ENCODE results near the gene FXYD4.

FXYD4 gene

DNA sequence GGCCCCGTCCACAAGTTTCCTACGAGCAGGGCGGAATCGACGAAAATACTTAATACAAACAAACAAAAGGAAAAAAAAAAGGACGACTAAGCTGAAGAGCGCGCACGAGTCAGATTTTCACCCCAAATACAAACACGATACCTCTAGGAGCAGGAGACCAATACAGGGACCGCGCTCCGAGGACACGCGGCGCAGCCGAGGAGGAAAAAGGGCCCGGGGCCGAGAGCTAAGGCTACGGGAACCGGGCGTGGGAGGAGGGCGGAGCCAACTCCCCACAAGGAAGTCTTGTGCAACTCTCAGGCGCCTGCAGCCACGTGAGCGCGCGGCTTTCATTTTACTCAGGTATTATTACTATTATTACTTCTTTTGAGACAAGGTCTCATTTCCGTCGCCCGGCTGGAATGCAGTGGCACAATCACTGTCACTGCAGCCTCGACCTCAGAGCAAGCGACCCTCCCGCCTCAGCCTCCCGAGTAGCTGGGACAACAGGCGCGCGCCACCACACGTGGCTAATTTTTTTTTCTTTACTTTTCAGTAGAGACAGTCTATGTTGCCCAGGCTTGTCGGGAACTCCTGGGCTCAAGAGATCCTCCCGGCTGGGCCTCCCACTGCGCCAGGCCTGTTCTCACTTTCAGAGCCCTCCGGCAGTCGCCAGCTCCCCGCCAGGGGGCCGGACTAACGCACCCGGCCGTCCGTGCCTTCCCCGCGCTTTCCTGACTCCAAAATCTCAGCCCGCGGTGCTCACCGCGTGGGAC lies 36.3 kb downstream of the FXYD4 start:
- H3K4me3 ChIP-seq (ENCODE audit: control insufficient read depth, low read depth, low read length), result peak overlapping the region; percentile 85
- peak; percentile 90 for DNase-seq (ENCODE audit: low read depth)
- TF ChIP-seq, protein P1, sequence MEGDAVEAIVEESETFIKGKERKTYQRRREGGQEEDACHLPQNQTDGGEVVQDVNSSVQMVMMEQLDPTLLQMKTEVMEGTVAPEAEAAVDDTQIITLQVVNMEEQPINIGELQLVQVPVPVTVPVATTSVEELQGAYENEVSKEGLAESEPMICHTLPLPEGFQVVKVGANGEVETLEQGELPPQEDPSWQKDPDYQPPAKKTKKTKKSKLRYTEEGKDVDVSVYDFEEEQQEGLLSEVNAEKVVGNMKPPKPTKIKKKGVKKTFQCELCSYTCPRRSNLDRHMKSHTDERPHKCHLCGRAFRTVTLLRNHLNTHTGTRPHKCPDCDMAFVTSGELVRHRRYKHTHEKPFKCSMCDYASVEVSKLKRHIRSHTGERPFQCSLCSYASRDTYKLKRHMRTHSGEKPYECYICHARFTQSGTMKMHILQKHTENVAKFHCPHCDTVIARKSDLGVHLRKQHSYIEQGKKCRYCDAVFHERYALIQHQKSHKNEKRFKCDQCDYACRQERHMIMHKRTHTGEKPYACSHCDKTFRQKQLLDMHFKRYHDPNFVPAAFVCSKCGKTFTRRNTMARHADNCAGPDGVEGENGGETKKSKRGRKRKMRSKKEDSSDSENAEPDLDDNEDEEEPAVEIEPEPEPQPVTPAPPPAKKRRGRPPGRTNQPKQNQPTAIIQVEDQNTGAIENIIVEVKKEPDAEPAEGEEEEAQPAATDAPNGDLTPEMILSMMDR (conservative IDR thresholded peaks at IDR 0.05; ENCODE audit: control insufficient read depth, insufficient read depth, low read depth, low read length), result peak; percentile 40

DNA sequence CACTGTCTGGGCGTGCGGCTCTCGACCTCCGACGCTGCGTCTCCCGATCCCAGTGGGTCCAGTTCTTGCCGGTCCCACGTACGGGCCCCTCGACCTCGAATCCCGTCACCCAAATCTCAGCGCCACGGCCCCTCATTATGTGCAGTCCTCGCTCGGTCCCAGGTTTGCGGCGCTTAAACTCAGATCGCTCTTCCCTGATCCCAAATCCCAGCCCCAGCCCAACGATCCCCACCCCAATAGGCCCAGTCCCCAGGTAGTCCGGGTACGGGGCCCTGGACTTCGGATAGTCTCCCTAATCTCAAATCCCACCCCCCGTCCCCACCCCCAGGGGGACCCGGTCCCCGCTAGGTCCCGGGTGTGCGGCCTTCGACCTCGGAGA lies 36.9 kb downstream of the FXYD4 start:
- H3K4me3 ChIP-seq (ENCODE audit: control insufficient read depth, low read depth, low read length), result peak overlapping the region; percentile 85
- TF ChIP-seq, protein P1 (conservative IDR thresholded peaks at IDR 0.05; ENCODE audit: control insufficient read depth, insufficient read depth, low read depth, low read length), result no peak
- no peak for DNase-seq (ENCODE audit: low read depth)

DNA sequence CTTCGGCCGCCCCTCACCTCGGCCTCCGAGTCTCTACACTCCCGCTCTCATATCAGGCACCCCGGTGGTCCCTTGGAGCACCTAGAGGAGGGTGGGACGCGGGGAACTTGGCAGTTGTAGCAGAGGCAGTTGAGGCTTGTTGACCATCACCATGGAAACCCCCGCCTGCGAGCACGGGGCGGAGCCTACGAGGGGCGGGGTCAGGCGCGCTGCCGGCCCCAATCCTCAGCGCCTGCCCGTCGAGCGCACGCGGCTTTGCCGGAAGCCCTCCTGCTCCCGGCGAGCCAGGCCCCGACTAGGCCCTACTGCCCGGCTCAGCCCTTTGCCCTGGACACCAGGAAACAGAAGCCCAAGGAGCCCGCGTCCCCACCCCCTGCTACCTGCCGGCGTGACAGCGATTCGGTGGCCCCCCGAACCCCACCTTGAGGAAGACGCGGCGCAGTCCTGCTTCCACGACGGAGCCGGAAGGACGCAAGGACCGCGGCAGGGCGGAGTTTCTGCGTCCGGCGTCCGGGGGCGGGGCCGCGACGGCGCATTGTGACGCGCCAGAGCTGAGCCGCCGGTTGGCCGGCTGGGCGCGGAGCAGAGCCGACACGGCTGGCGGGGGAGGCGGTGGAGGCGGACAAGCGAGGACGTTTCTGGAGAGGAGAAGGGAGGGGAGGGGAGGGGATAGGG lies 37.4 kb downstream of the FXYD4 start, which contains the start of gene HNRNPF:
Gene HNRNPF (minus strand): TSS at position 477 of the 675 bp plus-strand sequence. CDS start 21,302 bp downstream, outside the sequence.
- peak within 1 kb of the TSS; percentile 85 for H3K4me3 ChIP-seq (ENCODE audit: control insufficient read depth, low read depth, low read length)
- TF ChIP-seq, protein P1 (conservative IDR thresholded peaks at IDR 0.05; ENCODE audit: control insufficient read depth, insufficient read depth, low read depth, low read length), result no peak
- peak; percentile 93 for DNase-seq (ENCODE audit: low read depth)

DNA sequence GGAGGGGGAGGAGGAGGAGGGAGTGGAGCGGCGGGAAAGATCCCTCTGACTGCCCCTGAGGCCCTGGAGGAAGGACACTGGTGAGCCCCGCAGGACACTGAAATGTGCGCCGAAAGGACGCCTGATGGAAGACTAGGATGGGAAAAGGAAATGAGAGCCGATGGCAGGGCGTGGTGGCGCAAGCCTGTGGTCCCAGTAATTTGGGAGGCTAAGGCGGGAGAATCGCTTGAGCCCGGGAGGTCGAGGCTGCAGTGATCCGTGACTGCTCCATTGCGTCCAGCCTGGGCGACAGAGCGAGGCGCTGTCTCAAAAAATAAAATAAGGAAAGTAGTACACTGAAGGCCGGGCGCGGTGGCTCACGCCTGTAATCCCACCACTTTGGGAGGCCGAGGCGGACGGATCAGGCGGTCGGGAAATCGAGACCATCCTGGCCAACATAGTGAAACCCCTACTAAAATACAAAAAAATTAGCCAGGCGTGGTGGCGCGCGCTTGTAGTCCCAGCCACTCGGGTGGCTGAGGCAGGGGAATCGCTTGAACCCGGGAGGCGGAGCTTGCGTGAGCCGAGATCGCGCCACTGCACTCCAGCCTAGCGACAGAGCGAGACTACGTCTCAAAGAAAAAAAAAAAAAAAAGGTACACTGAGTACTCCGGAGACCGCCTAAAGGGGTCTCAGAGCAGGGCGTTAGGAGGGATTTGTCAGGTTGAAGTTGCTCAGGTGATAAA lies 38.1 kb downstream of the FXYD4 start:
- DNase-seq (ENCODE audit: low read depth), result peak; percentile 29
- peak overlapping the region; percentile 67 for H3K4me3 ChIP-seq (ENCODE audit: control insufficient read depth, low read depth, low read length)
- TF ChIP-seq, protein P1 (conservative IDR thresholded peaks at IDR 0.05; ENCODE audit: control insufficient read depth, insufficient read depth, low read depth, low read length), result no peak

DNA sequence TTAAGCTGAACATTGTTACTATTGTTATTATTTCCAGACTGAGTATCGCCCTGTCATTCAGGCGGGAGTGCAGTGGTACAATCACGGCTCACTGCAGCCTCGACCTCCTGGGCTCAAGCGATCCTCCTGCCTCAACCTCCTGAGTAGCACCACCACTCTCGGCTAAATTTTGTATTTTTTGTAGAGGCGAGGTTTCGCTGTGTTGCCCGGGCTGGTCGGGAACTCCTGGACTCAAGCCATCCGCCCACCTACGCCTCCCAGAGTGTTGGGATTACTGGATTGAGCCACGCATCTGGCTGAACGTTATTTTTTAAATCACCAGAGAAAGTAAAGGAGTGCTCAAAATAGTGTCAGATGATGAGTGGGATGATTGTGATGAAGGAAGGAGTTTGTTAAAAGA lies 38.9 kb downstream of the FXYD4 start:
- TF ChIP-seq, protein P1 (conservative IDR thresholded peaks at IDR 0.05; ENCODE audit: control insufficient read depth, insufficient read depth, low read depth, low read length), result no peak
- no peak overlapping the region for H3K4me3 ChIP-seq (ENCODE audit: control insufficient read depth, low read depth, low read length)
- no peak for DNase-seq (ENCODE audit: low read depth)

DNA sequence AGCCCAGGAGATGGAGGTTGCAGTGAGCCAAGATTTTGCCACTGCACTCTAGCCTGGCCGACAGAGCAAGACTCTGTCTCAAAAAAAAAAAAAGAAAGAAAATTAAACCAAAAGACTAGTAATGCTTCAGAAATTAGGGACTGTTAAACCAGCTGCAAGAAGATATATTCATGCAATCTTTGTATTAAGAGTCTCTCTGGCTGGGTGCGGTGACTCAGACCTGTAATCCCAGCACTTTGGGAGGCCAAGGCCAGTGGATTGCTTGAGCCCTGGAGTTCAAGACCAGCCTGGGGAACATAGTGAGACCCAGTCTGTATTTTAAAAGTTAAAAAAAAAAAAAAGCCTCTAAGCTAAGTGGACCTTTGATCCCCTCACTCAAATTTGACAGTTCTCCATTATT lies 40.1 kb downstream of the FXYD4 start:
- no peak for DNase-seq (ENCODE audit: low read depth)
- H3K4me3 ChIP-seq (ENCODE audit: control insufficient read depth, low read depth, low read length), result no peak overlapping the region
- TF ChIP-seq, protein P1 (conservative IDR thresholded peaks at IDR 0.05; ENCODE audit: control insufficient read depth, insufficient read depth, low read depth, low read length), result no peak
